Memory B cell (primary cell): Measurements from ENCODE around the gene SLC25A5.

ENCODE experiments used
- ATAC-seq: fragments of 150-1000 bp; cut with Tn5 transposase; 2 replicates; pipeline ENCODE4 v1.10.0; 2021; ENCODE audit warnings: low read depth, mild to moderate bottlenecking, moderate library complexity
- DNase-seq, 2 donors: peaks; one replicate each; pipeline ENCODE4 v3.0.0; 2022; ENCODE audit warnings: low spot score in 2 of 2
- H3K27ac Mint-ChIP-seq: one replicate; pipeline ENCODE4 v1.8.0; 2022; ENCODE audit warnings: mild to moderate bottlenecking, moderate library complexity, mixed read lengths
- H3K27me3 Mint-ChIP-seq: one replicate; pipeline ENCODE4 v1.8.0; 2022; ENCODE audit warnings: mixed read lengths
- H3K36me3 Mint-ChIP-seq: one replicate; pipeline ENCODE4 v1.8.0; 2022; ENCODE audit warnings: mild to moderate bottlenecking, mixed read lengths
- H3K4me1 Mint-ChIP-seq: one replicate; pipeline ENCODE4 v1.8.0; 2022; ENCODE audit warnings: mixed read lengths
- H3K4me3 Mint-ChIP-seq: one replicate; pipeline ENCODE4 v1.8.0; 2022; ENCODE audit warnings: mild to moderate bottlenecking, moderate library complexity, mixed read lengths
- H3K9me3 Mint-ChIP-seq: one replicate; pipeline ENCODE4 v1.8.0; 2022; ENCODE audit warnings: mixed read lengths

The SLC25A5 gene

GRCh38 chrX:119465555-119465954 lies 2.7 kb upstream of the SLC25A5 start:
- ATAC-seq: no peak
- Mint-ChIP-seq H3K4me1 (peaks cover 4% of the 10 kb centered on the region), H3K36me3 (no peaks in the 10 kb centered on the region), H3K9me3 (no peaks in the 10 kb centered on the region), H3K27ac (no peak overlapping the region), H3K4me3 (no peak overlapping the region), H3K27me3 (no peaks in the 10 kb centered on the region)
- no peak for DNase-seq

DNA sequence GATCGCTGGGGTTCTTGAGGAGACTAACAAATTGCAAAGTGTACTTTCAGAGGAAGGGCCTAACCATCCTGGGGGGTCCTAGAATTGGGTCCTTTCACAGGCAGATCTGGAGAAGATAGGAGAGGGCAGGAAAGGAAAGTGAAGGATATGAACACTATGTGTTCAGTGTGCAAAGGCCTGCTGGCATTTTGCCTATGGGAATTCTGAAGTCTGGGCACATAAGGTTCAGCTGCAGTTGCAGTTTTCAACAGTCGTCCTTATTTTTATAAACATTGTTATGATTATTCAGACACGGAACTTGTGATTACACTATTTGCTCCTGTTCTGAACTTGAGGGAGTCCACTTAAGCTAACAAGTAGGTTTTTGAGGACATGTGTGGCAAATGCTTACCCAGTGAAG lies 1.3 kb upstream of the SLC25A5 start:
- peaks cover 4% of the 10 kb centered on the region for H3K4me1 Mint-ChIP-seq
- H3K27ac Mint-ChIP-seq: no peak overlapping the region
- ATAC-seq: no peak
- H3K27me3 Mint-ChIP-seq: no peaks in the 10 kb centered on the region
- no peaks in the 10 kb centered on the region for H3K9me3 Mint-ChIP-seq
- H3K4me3 Mint-ChIP-seq: no peak overlapping the region
- peaks cover 3% of the 10 kb centered on the region for H3K36me3 Mint-ChIP-seq
- DNase-seq: no peak

DNA sequence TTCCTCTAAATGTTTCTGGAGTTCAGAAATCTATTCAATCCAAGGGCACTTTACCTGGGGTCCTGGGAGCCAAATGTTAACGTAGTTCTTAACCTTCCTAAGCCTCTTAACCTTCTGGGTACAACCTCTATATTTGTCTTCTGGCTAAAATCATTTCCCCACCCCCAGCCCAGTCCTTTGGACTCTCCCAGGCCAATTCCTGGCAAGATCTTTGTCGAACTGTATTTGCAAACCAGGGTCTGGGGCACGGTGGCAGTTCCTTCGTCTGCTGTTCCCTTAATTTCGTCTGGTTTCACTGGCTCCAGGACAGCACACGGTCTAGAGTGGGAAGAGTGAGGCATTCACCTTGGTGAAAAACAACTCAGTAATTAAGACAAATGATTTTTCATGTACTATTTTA lies 811 bp upstream of the SLC25A5 start:
- ATAC-seq (no peak), DNase-seq (no peak)
- Mint-ChIP-seq H3K4me3 (no peak overlapping the region), H3K27me3 (no peaks in the 10 kb centered on the region), H3K9me3 (no peaks in the 10 kb centered on the region), H3K4me1 (peaks cover 4% of the 10 kb centered on the region), H3K36me3 (peaks cover 3% of the 10 kb centered on the region), H3K27ac (no peak overlapping the region)

GRCh38 chrX:119468551-119469312 lies 488 bp downstream of the SLC25A5 start:
- H3K4me3 Mint-ChIP-seq: peak overlapping the region; percentile 91
- peaks cover 4% of the 10 kb centered on the region for H3K4me1 Mint-ChIP-seq
- H3K27me3 Mint-ChIP-seq: no peaks in the 10 kb centered on the region
- no peaks in the 10 kb centered on the region for H3K9me3 Mint-ChIP-seq
- DNase-seq (peak; percentile 81 to 85), ATAC-seq (peak; percentile 70)
- H3K27ac Mint-ChIP-seq: peak overlapping the region; percentile 97
- peaks cover 3% of the 10 kb centered on the region for H3K36me3 Mint-ChIP-seq

- H3K4me1 Mint-ChIP-seq: peaks cover 4% of the 10 kb centered on the region
- H3K27ac Mint-ChIP-seq: peak overlapping the region; percentile 97
- peak overlapping the region; percentile 91 for H3K4me3 Mint-ChIP-seq
- H3K36me3 Mint-ChIP-seq: peaks cover 3% of the 10 kb centered on the region
- no peaks in the 10 kb centered on the region for H3K27me3 Mint-ChIP-seq
- H3K9me3 Mint-ChIP-seq: no peaks in the 10 kb centered on the region
- ATAC-seq: no peak
- no peak for DNase-seq
Measured at GRCh38 chrX:119469313-119469635, 1.0 kb downstream of the SLC25A5 start.

GRCh38 chrX:119474615-119475388 lies 6.6 kb downstream of the SLC25A5 start:
- peaks cover 3% of the 10 kb centered on the region for H3K36me3 Mint-ChIP-seq
- no peaks in the 10 kb centered on the region for H3K9me3 Mint-ChIP-seq
- no peaks in the 10 kb centered on the region for H3K4me1 Mint-ChIP-seq
- no peaks in the 10 kb centered on the region for H3K27me3 Mint-ChIP-seq
- H3K4me3 Mint-ChIP-seq: no peak overlapping the region
- ATAC-seq (no peak), DNase-seq (no peak)
- no peak overlapping the region for H3K27ac Mint-ChIP-seq

DNA sequence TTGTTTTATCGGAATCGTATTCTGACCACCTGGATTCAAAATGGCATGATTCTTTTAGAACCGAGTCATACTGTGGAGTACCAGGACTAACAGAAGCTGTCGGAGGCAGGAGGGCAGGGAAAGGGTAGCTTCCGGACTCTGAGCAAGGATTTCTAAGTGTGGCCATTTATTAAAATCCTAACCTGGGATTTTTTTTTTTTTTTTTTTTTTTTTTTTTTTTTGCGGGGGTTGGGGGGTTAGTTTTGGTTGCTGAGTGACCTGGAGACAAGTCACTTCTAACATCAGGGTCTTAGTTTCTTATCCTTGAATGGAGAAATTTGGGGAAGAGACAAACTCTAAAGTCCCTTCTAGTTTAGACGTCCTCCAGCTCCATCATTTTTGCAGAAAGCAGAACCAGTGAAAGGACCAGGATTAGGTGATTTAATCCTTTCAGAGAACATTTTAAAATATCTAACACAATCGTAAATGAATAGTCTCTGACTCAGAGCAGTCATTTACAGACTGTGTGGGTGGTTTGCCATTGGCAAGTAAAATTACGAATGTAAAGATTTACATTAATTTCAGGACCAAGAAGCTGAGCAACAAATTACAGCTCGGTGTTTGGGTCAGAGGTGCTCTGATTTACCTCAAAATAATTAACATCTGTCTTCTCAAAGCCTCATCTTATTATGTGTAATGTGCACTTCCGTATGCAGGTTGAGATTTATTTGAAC lies 7.3 kb downstream of the SLC25A5 start:
- Mint-ChIP-seq H3K4me1 (no peaks in the 10 kb centered on the region), H3K4me3 (no peak overlapping the region), H3K27ac (no peak overlapping the region), H3K36me3 (peaks cover 3% of the 10 kb centered on the region), H3K9me3 (no peaks in the 10 kb centered on the region), H3K27me3 (no peaks in the 10 kb centered on the region)
- ATAC-seq (no peak), DNase-seq (no peak)

- Mint-ChIP-seq H3K9me3 (no peaks in the 10 kb centered on the region), H3K4me3 (no peak overlapping the region), H3K4me1 (peaks cover 2% of the 10 kb centered on the region), H3K27me3 (no peaks in the 10 kb centered on the region), H3K27ac (no peak overlapping the region), H3K36me3 (no peaks in the 10 kb centered on the region)
- DNase-seq (no peak), ATAC-seq (no peak)
Measured at GRCh38 chrX:119477812-119478232, 9.6 kb downstream of the SLC25A5 start.

GRCh38 chrX:119478504-119478903 lies 10.3 kb downstream of the SLC25A5 start:
- peaks cover 4% of the 10 kb centered on the region for H3K4me1 Mint-ChIP-seq
- no peaks in the 10 kb centered on the region for H3K9me3 Mint-ChIP-seq
- H3K27me3 Mint-ChIP-seq: no peaks in the 10 kb centered on the region
- ATAC-seq (no peak), DNase-seq (no peak)
- H3K4me3 Mint-ChIP-seq: no peak overlapping the region
- no peaks in the 10 kb centered on the region for H3K36me3 Mint-ChIP-seq
- H3K27ac Mint-ChIP-seq: no peak overlapping the region

DNA sequence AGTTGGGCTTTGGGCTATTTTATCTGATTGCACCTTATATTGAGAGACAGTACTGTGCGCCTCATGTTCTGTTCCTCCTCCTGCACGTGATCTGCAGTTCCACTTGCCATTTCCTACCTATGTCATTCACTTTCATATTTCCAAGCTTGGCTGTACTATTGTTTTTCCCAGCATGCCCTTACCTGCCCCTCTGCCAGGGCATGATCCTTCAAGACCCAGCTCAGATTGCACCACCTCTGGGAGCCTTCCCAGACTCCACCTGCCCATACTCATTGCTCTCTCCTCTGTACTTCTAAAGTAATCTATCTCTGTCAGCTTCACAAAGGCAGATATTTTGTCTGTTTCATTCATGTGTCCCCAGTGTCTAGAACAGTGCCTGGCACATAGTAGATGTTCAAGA lies 11.6 kb downstream of the SLC25A5 start:
- Mint-ChIP-seq H3K36me3 (no peaks in the 10 kb centered on the region), H3K27ac (no peak overlapping the region), H3K4me1 (peaks cover 4% of the 10 kb centered on the region), H3K27me3 (no peaks in the 10 kb centered on the region), H3K4me3 (no peak overlapping the region), H3K9me3 (no peaks in the 10 kb centered on the region)
- no peak for ATAC-seq
- DNase-seq: no peak

GRCh38 chrX:119481323-119481801 lies 13.1 kb downstream of the SLC25A5 start:
- no peaks in the 10 kb centered on the region for H3K9me3 Mint-ChIP-seq
- no peaks in the 10 kb centered on the region for H3K27me3 Mint-ChIP-seq
- ATAC-seq (no peak), DNase-seq (no peak)
- no peak overlapping the region for H3K27ac Mint-ChIP-seq
- H3K36me3 Mint-ChIP-seq: no peaks in the 10 kb centered on the region
- H3K4me1 Mint-ChIP-seq: peaks cover 4% of the 10 kb centered on the region
- H3K4me3 Mint-ChIP-seq: no peak overlapping the region

DNA sequence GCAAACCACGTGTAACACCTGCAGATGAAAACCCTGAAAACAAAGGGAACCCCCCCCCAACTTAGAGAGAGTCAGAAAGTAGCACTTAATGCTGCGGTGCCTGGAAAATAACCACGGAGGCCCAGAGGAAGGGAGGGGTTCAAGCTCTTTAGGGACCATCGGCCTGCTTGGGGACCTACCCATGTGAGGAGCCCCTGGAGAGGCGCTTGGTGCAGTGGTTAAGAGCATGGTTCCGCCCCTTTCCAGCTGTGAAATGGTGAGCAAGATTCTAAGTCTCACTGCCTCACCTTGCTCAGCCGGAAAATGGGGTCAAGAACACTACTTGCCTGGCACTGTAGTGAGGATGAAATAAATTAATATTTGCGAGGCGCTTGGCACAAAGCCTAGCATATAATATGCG lies 13.8 kb downstream of the SLC25A5 start:
- no peak overlapping the region for H3K27ac Mint-ChIP-seq
- H3K27me3 Mint-ChIP-seq: no peaks in the 10 kb centered on the region
- no peaks in the 10 kb centered on the region for H3K36me3 Mint-ChIP-seq
- ATAC-seq (peak; percentile 8), DNase-seq (no peak)
- H3K9me3 Mint-ChIP-seq: no peaks in the 10 kb centered on the region
- H3K4me3 Mint-ChIP-seq: peak overlapping the region; percentile 87
- H3K4me1 Mint-ChIP-seq: peaks cover 4% of the 10 kb centered on the region

GRCh38 chrX:119482481-119483480 lies 14.5 kb downstream of the SLC25A5 start:
- Mint-ChIP-seq H3K9me3 (no peaks in the 10 kb centered on the region), H3K27ac (no peak overlapping the region), H3K4me3 (peak overlapping the region; percentile 87), H3K36me3 (no peaks in the 10 kb centered on the region), H3K27me3 (no peaks in the 10 kb centered on the region), H3K4me1 (peaks cover 4% of the 10 kb centered on the region)
- peak; percentile 53 to 62 for DNase-seq
- peak; percentile 90 for ATAC-seq
